D721Med (cell line): Measurements from ENCODE around the gene RPS23.
A peak's percentile ranks its signal among the peaks of the same experiment; 100 is the strongest.

Experiments
- DNase-seq: peaks from one replicate; pipeline ENCODE4 v3.0.0; 2011; ENCODE audit warnings: low spot score; ENCODE audit not compliant: insufficient read length
- FAIRE-seq: peaks from 2 replicates; lab custom pipeline; 2011; peaks lifted over from hg19 to GRCh38; lab: Jason Lieb, UNC
- CTCF ChIP-seq: IDR thresholded peaks from 2 replicates; pipeline ENCODE4 v1.5.1; 2012; ENCODE audit warnings: mild to moderate bottlenecking, control low read depth; ENCODE audit not compliant: insufficient read depth; ENCODE audit errors: missing control alignments

Gene RPS23

GRCh38 chr5:82314964-82315758, 37.0 kb upstream of the RPS23 start:
- no peak for DNase-seq
- TF ChIP-seq CTCF, result no peak
- no peak for FAIRE-seq

- no peak for DNase-seq
- TF ChIP-seq CTCF, result no peak
- no peak for FAIRE-seq
These were observed 34.9 kb upstream of the RPS23 start for GRCh38 chr5:82313016-82313415.

GRCh38 chr5:82312373-82312856, 34.3 kb upstream of the RPS23 start:
- DNase-seq (no peak), FAIRE-seq (peak; percentile 55)
- TF ChIP-seq CTCF, result peak; percentile 95

GRCh38 chr5:82309091-82309531, 31.0 kb upstream of the RPS23 start:
- no peak for DNase-seq
- no peak for TF ChIP-seq CTCF
- FAIRE-seq, result peak; percentile 32

- FAIRE-seq (peak; percentile 71), DNase-seq (no peak)
These were observed 30.3 kb upstream of the RPS23 start for GRCh38 chr5:82308416-82308815.

GRCh38 chr5:82307451-82307850, 29.3 kb upstream of the RPS23 start:
- DNase-seq (no peak), FAIRE-seq (no peak)
- TF ChIP-seq CTCF, result no peak

More at GRCh38 chr5:82308416-82308815, 30.3 kb upstream of the RPS23 start:
- TF ChIP-seq CTCF, result no peak

- TF ChIP-seq CTCF, result no peak
- no peak for FAIRE-seq
- no peak for DNase-seq
These were observed 28.0 kb upstream of the RPS23 start for GRCh38 chr5:82306151-82306550.
